ENCODE measurements around the gene CD207. TPM values are rescaled to one million over a fixed set of nuclear protein-coding genes. Genes with fewer than 3 reads are reported as not detected.

CD207 gene
- polyA plus RNA-seq, 1 donor from 2014 or later: not detected

GRCh38 chr2:70807828-70808118 lies 27.8 kb downstream of the CD207 start:
- no peaks in the 10 kb centered on the region for H3K79me2 ChIP-seq (replicated peaks; ENCODE audit: insufficient read depth, low read length)
- no peaks in the 10 kb centered on the region for H3K9me2 ChIP-seq (ENCODE audit: insufficient read depth, low read length)
- H3K9ac ChIP-seq (ENCODE audit: low read length): no peak overlapping the region
- TF ChIP-seq EZH2 (IDR thresholded peaks at IDR 0.05; ENCODE audit: borderline replicate concordance, insufficient read depth, low read length, poor library complexity, severe bottlenecking): no peak
- TF ChIP-seq POLR2AphosphoS5 (IDR thresholded peaks at IDR 0.05): no peak
- no peak for TF ChIP-seq EP300 (conservative IDR thresholded peaks at IDR 0.05; ENCODE audit: poor library complexity, severe bottlenecking)
- TF ChIP-seq SMC3 (conservative IDR thresholded peaks at IDR 0.05; ENCODE audit: poor library complexity): no peak
- no peak for TF ChIP-seq RAD21 (conservative IDR thresholded peaks at IDR 0.05)
- TF ChIP-seq TAF1 (IDR thresholded peaks at IDR 0.05; ENCODE audit: low read depth): no peak
- no peak for TF ChIP-seq MXI1 (conservative IDR thresholded peaks at IDR 0.05; ENCODE audit: poor library complexity, severe bottlenecking)
- TF ChIP-seq REST (IDR thresholded peaks at IDR 0.05; ENCODE audit: borderline replicate concordance): no peak
- TF ChIP-seq, protein P1, sequence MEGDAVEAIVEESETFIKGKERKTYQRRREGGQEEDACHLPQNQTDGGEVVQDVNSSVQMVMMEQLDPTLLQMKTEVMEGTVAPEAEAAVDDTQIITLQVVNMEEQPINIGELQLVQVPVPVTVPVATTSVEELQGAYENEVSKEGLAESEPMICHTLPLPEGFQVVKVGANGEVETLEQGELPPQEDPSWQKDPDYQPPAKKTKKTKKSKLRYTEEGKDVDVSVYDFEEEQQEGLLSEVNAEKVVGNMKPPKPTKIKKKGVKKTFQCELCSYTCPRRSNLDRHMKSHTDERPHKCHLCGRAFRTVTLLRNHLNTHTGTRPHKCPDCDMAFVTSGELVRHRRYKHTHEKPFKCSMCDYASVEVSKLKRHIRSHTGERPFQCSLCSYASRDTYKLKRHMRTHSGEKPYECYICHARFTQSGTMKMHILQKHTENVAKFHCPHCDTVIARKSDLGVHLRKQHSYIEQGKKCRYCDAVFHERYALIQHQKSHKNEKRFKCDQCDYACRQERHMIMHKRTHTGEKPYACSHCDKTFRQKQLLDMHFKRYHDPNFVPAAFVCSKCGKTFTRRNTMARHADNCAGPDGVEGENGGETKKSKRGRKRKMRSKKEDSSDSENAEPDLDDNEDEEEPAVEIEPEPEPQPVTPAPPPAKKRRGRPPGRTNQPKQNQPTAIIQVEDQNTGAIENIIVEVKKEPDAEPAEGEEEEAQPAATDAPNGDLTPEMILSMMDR (IDR thresholded peaks at IDR 0.05; ENCODE audit: poor library complexity, severe bottlenecking): no peak
- H3K9me3 ChIP-seq (ENCODE audit: low read length): no peaks in the 10 kb centered on the region
- H3K4me2 ChIP-seq (ENCODE audit: low read length): no peak overlapping the region
- H3K27me3 ChIP-seq (ENCODE audit: insufficient read depth, low read depth, low read length): no peaks in the 10 kb centered on the region
- H2AFZ ChIP-seq (ENCODE audit: low read depth, low read length): no peak overlapping the region
- H4K20me1 ChIP-seq (ENCODE audit: insufficient read depth): no peaks in the 10 kb centered on the region
- no peaks in the 10 kb centered on the region for H3K36me3 ChIP-seq (ENCODE audit: insufficient read depth, low read length)
- H3K4me3 ChIP-seq (ENCODE audit: low read length): no peak overlapping the region
- no peak overlapping the region for H3K27ac ChIP-seq (ENCODE audit: low read length)
- H3F3A ChIP-seq (ENCODE audit: insufficient read depth, low read length, poor library complexity, severe bottlenecking): no peaks in the 10 kb centered on the region

GRCh38 chr2:70807102-70807827 lies 28.4 kb downstream of the CD207 start:
- no peaks in the 10 kb centered on the region for H3K36me3 ChIP-seq (ENCODE audit: insufficient read depth, low read length)
- H3K27me3 ChIP-seq (ENCODE audit: insufficient read depth, low read depth, low read length): no peaks in the 10 kb centered on the region
- TF ChIP-seq EZH2 (IDR thresholded peaks at IDR 0.05; ENCODE audit: borderline replicate concordance, insufficient read depth, low read length, poor library complexity, severe bottlenecking) (no peak), POLR2AphosphoS5 (IDR thresholded peaks at IDR 0.05) (no peak), RAD21 (conservative IDR thresholded peaks at IDR 0.05) (no peak), MXI1 (conservative IDR thresholded peaks at IDR 0.05; ENCODE audit: poor library complexity, severe bottlenecking) (no peak), EP300 (conservative IDR thresholded peaks at IDR 0.05; ENCODE audit: poor library complexity, severe bottlenecking) (no peak), REST (IDR thresholded peaks at IDR 0.05; ENCODE audit: borderline replicate concordance) (no peak), SMC3 (conservative IDR thresholded peaks at IDR 0.05; ENCODE audit: poor library complexity) (no peak), TAF1 (IDR thresholded peaks at IDR 0.05; ENCODE audit: low read depth) (no peak)
- TF ChIP-seq, protein P1 (IDR thresholded peaks at IDR 0.05; ENCODE audit: poor library complexity, severe bottlenecking): no peak
- H2AFZ ChIP-seq (ENCODE audit: low read depth, low read length): no peak overlapping the region
- H3F3A ChIP-seq (ENCODE audit: insufficient read depth, low read length, poor library complexity, severe bottlenecking): no peaks in the 10 kb centered on the region
- no peak overlapping the region for H3K4me2 ChIP-seq (ENCODE audit: low read length)
- no peak overlapping the region for H3K9ac ChIP-seq (ENCODE audit: low read length)
- no peak overlapping the region for H3K27ac ChIP-seq (ENCODE audit: low read length)
- H3K9me2 ChIP-seq (ENCODE audit: insufficient read depth, low read length): no peaks in the 10 kb centered on the region
- no peak overlapping the region for H3K4me3 ChIP-seq (ENCODE audit: low read length)
- H3K9me3 ChIP-seq (ENCODE audit: low read length): no peaks in the 10 kb centered on the region
- H3K79me2 ChIP-seq (replicated peaks; ENCODE audit: insufficient read depth, low read length): no peaks in the 10 kb centered on the region
- no peaks in the 10 kb centered on the region for H4K20me1 ChIP-seq (ENCODE audit: insufficient read depth)

Measured in neural cell (in vitro differentiated cells).